Fibroblast of pulmonary artery (primary cell): Measurements from ENCODE around the gene GOT1.

ENCODE experiments used
- DNase-seq: peaks from one replicate; pipeline ENCODE4 v3.0.0-alpha.2; 2010; ENCODE audit warnings: low read depth
- H3K4me3 ChIP-seq: replicated peaks from 2 replicates; pipeline ENCODE4 v1.5.1; 2011; ENCODE audit warnings: low read depth, mild to moderate bottlenecking, control low read depth, low read length, moderate library complexity
- CTCF ChIP-seq: IDR thresholded peaks from 2 replicates; pipeline ENCODE4 v1.5.1; 2011; ENCODE audit warnings: mild to moderate bottlenecking, control low read depth, low read length, inconsistent platforms; ENCODE audit errors: missing control alignments

GOT1 gene

GRCh38 chr10:99406149-99406548, 24.3 kb downstream of the GOT1 start:
- H3K4me3 ChIP-seq: no peak overlapping the region
- DNase-seq: no peak
- TF ChIP-seq CTCF: no peak

- no peak for TF ChIP-seq CTCF
- no peak overlapping the region for H3K4me3 ChIP-seq
- peak; percentile 22 for DNase-seq
These were observed 26.8 kb downstream of the GOT1 start for GRCh38 chr10:99403674-99404073.

GRCh38 chr10:99399664-99400063, 30.8 kb downstream of the GOT1 start:
- TF ChIP-seq CTCF: no peak
- no peak for DNase-seq
- H3K4me3 ChIP-seq: no peak overlapping the region

GRCh38 chr10:99396471-99396870, 34.0 kb downstream of the GOT1 start:
- TF ChIP-seq CTCF: no peak
- peak; percentile 64 for DNase-seq
- no peak overlapping the region for H3K4me3 ChIP-seq

- DNase-seq: peak; percentile 81
- no peak for TF ChIP-seq CTCF
- H3K4me3 ChIP-seq: no peak overlapping the region
These were observed 34.5 kb downstream of the GOT1 start for GRCh38 chr10:99395750-99396445.

- no peak overlapping the region for H3K4me3 ChIP-seq
- no peak for TF ChIP-seq CTCF
- DNase-seq: no peak
These were observed 35.5 kb downstream of the GOT1 start for GRCh38 chr10:99394761-99395386.

- no peak for TF ChIP-seq CTCF
- H3K4me3 ChIP-seq: no peak overlapping the region
- no peak for DNase-seq
These were observed 36.2 kb downstream of the GOT1 start for GRCh38 chr10:99394256-99394655.
